Ectodermal cell (in vitro differentiated cells): ENCODE results near the gene TAF11.
"Not testable (repeated sequence)": the region's sequence is repeated elsewhere in the genome, so short reads cannot be mapped to it uniquely, and the experiment has no call there.

Experiments used
- H3K27ac ChIP-seq: 2 replicates; pipeline ENCODE4 v1.7.0; 2013; ENCODE audit warnings: mild to moderate bottlenecking, low read depth, low read length; ENCODE audit not compliant: insufficient read depth, poor library complexity, severe bottlenecking
- H3K27me3 ChIP-seq: 2 replicates; pipeline ENCODE4 v1.7.0; 2013; ENCODE audit warnings: mild to moderate bottlenecking, low read length; ENCODE audit not compliant: insufficient read depth, control insufficient read depth, poor library complexity, severe bottlenecking
- H3K36me3 ChIP-seq: one replicate; pipeline ENCODE4 v1.7.0; 2013; ENCODE audit warnings: low read length; ENCODE audit not compliant: control insufficient read depth, insufficient read depth
- H3K4me1 ChIP-seq: one replicate; pipeline ENCODE4 v1.7.0; 2013; ENCODE audit warnings: low read length; ENCODE audit not compliant: control insufficient read depth, insufficient read depth
- H3K4me3 ChIP-seq: 2 replicates; pipeline ENCODE4 v1.7.0; 2013; ENCODE audit warnings: low read depth, low read length, control low read depth; ENCODE audit not compliant: insufficient read depth
- H3K9me3 ChIP-seq: 2 replicates; pipeline ENCODE4 v1.7.0; 2013; ENCODE audit warnings: mild to moderate bottlenecking, low read length, moderate library complexity; ENCODE audit not compliant: control insufficient read depth
- WGBS, 2 experiments: methylation state at CpG; one replicate each; pipeline ENCODE4 v1.1.7; 2013; ENCODE audit warnings: missing lambda C conversion rate in 2 of 2; 5-methylcytosine and 5-hydroxymethylcytosine counted together

TAF11 gene

DNA sequence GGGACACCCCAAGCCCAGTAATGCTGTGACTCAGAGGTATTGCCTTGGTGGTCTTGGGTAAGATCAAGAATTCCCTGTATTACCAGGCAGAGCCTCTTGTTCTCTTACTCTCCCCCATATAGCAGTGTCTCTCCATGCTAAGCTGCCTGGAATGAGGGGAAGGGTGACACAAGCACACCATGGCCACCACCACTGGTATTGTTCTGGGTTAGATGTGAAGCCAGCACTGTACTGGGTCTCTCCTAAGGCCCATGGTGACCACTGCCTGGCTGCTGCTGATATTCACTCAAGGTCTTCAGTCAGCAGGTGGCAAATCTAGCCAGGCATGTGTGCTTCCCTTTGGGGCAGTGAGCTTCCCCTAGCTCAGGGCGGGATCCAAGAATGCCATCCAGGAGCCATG is 36.5 kb downstream of the TAF11 start:
- peaks cover 10% of the 10 kb centered on the region for H3K36me3 ChIP-seq
- no peaks in the 10 kb centered on the region for H3K9me3 ChIP-seq
- no peaks in the 10 kb centered on the region for H3K4me1 ChIP-seq
- 93 to 100% methylated on average over 1 of the region's 1 CpG for WGBS, 2 experiments
- no peaks in the 10 kb centered on the region for H3K27me3 ChIP-seq
- no peak overlapping the region for H3K27ac ChIP-seq
- H3K4me3 ChIP-seq: no peak overlapping the region

- H3K9me3 ChIP-seq, H3K27me3 ChIP-seq, H3K36me3 ChIP-seq, H3K4me3 ChIP-seq, H3K4me1 ChIP-seq, H3K27ac ChIP-seq: not testable (repeated sequence)
- WGBS, 2 experiments: 88 to 89% methylated on average over 6 of the region's 6 CpGs
Measured at GRCh38 chr6:34849066-34849465, 38.8 kb downstream of the TAF11 start.

GRCh38 chr6:34839666-34840352 is 48.0 kb downstream of the TAF11 start:
- Histone ChIP-seq H3K4me3 (no peak overlapping the region), H3K27ac (no peak overlapping the region), H3K4me1 (no peaks in the 10 kb centered on the region), H3K9me3 (no peaks in the 10 kb centered on the region), H3K36me3 (peaks cover 1% of the 10 kb centered on the region), H3K27me3 (no peaks in the 10 kb centered on the region)
- WGBS, 2 experiments: 94 to 95% methylated on average over 15 of the region's 15 CpGs

DNA sequence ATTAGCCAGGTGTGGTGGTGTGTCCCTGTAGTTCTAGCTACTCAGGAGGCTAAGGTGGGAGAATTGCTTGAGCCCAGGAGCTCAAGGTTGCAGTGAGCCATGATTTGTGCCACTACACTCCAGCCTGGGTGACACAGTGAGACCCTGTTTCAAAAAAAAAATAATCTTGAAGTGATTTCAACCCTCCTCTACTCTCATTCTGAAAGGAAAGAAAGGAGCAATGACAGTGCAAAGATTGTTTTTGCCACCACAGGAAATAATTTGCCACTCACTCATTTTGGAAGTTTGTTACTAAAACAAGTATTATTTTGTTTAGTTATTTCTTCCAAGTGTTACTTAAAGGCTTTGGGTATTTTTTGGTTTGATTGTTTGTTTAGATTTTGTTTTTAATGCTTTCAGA is 50.3 kb downstream of the TAF11 start:
- Histone ChIP-seq H3K36me3 (peaks cover 8% of the 10 kb centered on the region), H3K27ac (no peak overlapping the region), H3K27me3 (no peaks in the 10 kb centered on the region), H3K4me3 (no peak overlapping the region), H3K4me1 (no peaks in the 10 kb centered on the region), H3K9me3 (no peaks in the 10 kb centered on the region)

- WGBS, 2 experiments: 100% methylated on average over 1 to 2 of the region's 2 CpGs
- H3K27me3 ChIP-seq: no peaks in the 10 kb centered on the region
- peaks cover 8% of the 10 kb centered on the region for H3K36me3 ChIP-seq
- H3K9me3 ChIP-seq: no peaks in the 10 kb centered on the region
- H3K4me3 ChIP-seq: no peak overlapping the region
- H3K4me1 ChIP-seq: no peaks in the 10 kb centered on the region
- no peak overlapping the region for H3K27ac ChIP-seq
Measured at GRCh38 chr6:34836451-34836850, 51.4 kb downstream of the TAF11 start.

- 93 to 94% methylated on average over 4 of the region's 4 CpGs for WGBS, 2 experiments
- no peaks in the 10 kb centered on the region for H3K27me3 ChIP-seq
- H3K4me1 ChIP-seq: no peaks in the 10 kb centered on the region
- H3K27ac ChIP-seq: no peak overlapping the region
- no peaks in the 10 kb centered on the region for H3K9me3 ChIP-seq
- H3K4me3 ChIP-seq: no peak overlapping the region
- peaks cover 8% of the 10 kb centered on the region for H3K36me3 ChIP-seq
Measured at GRCh38 chr6:34836008-34836407, 51.8 kb downstream of the TAF11 start.

GRCh38 chr6:34834789-34835518 is 52.9 kb downstream of the TAF11 start:
- no peaks in the 10 kb centered on the region for H3K9me3 ChIP-seq
- H3K27me3 ChIP-seq: no peaks in the 10 kb centered on the region
- H3K4me1 ChIP-seq: no peaks in the 10 kb centered on the region
- peaks cover 8% of the 10 kb centered on the region for H3K36me3 ChIP-seq
- H3K4me3 ChIP-seq: no peak overlapping the region
- 92 to 97% methylated on average over 4 of the region's 4 CpGs for WGBS, 2 experiments
- no peak overlapping the region for H3K27ac ChIP-seq

DNA sequence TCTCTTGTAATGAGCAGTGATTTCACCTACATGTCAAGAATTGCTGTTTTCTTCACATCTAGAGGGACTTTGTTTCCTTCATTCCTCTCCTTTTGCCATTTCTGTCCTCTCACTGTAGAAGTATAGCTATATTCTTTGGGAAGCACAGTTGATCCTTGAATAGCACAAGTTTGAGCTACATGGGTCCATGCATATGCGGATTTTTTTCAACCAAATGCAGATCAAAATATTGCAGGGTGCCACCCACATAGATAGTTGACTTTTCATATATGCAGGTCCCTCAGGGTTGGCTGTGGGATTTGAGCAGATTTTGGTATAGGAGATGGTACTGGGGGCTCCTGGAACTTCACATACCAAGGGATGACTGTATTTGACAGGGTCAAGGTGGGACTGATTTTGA is 54.9 kb downstream of the TAF11 start:
- peaks cover 8% of the 10 kb centered on the region for H3K36me3 ChIP-seq
- 90 to 96% methylated on average over 1 of the region's 1 CpG for WGBS, 2 experiments

DNA sequence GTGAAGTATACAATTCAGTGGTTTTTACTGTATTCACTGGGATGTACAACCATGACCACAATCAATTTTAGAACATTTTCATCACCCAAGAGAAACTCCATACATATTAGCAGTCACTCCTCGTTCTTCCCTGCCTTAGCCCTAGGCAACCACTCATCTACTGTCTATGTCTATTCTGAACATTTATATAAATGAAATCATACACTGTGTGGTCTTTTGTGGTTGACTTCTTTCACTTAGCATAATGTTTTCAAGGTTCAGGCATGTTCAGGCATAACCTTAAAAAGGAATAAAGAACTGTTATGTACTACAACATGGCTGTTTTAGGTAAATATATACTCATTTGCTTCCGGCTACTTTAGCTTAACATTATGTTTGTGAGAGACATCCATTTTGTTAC is 58.7 kb downstream of the TAF11 start:
- H3K36me3 ChIP-seq: peaks cover 11% of the 10 kb centered on the region
- no peak overlapping the region for H3K4me3 ChIP-seq
- WGBS, 2 experiments: 89 to 96% methylated on average over 1 to 2 of the region's 2 CpGs
- no peaks in the 10 kb centered on the region for H3K4me1 ChIP-seq
- H3K27ac ChIP-seq: no peak overlapping the region
- H3K9me3 ChIP-seq: no peaks in the 10 kb centered on the region
- no peaks in the 10 kb centered on the region for H3K27me3 ChIP-seq

More for the DNA sequence above, 54.9 kb downstream of the TAF11 start:
- no peak overlapping the region for H3K4me3 ChIP-seq
- no peak overlapping the region for H3K27ac ChIP-seq
- no peaks in the 10 kb centered on the region for H3K27me3 ChIP-seq
- no peaks in the 10 kb centered on the region for H3K9me3 ChIP-seq
- H3K4me1 ChIP-seq: no peaks in the 10 kb centered on the region
